Fibroblast of lung (primary cell): ENCODE results near the gene CASP5.

Experiments used
- EZH2 ChIP-seq: IDR thresholded peaks from 2 replicates; pipeline ENCODE4 v1.5.1; 2012; ENCODE audit warnings: low read length, control low read depth, mild to moderate bottlenecking; ENCODE audit errors: missing control alignments
- TF ChIP-seq, protein P1 (sequence below), 2 donors: IDR thresholded peaks in 1 of 2; conservative IDR thresholded peaks in 1 of 2; 1 replicate in 1 of 2; 2 replicates in 1 of 2; pipeline ENCODE4 v1.5.1; 2011 to 2012; ENCODE audit warnings: low read length in 2 of 2, control low read depth in 1 of 2, inconsistent platforms in 1 of 2, low read depth in 1 of 2, mild to moderate bottlenecking in 1 of 2

DNA sequence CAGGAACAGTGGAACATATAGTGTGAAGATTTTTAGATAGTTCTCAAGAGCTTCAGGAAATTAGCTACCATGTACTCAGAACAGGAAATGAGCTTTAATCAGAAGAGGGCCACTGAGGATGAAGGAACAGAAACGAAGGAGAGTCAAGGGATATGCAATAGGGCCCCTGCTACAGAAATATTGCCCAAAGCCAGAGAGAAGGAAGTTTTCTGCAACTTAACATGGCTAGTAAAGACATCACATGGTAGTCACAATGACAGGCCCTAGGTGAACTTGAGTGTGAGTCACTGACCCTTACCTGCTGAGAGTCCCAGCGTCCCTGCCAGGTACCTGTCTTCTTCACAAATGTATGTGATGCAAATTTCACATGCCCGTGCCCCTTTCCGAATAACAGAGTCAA, 47.3 kb upstream of the CASP5 start:
- TF ChIP-seq EZH2, result no peak
- TF ChIP-seq, protein P1, sequence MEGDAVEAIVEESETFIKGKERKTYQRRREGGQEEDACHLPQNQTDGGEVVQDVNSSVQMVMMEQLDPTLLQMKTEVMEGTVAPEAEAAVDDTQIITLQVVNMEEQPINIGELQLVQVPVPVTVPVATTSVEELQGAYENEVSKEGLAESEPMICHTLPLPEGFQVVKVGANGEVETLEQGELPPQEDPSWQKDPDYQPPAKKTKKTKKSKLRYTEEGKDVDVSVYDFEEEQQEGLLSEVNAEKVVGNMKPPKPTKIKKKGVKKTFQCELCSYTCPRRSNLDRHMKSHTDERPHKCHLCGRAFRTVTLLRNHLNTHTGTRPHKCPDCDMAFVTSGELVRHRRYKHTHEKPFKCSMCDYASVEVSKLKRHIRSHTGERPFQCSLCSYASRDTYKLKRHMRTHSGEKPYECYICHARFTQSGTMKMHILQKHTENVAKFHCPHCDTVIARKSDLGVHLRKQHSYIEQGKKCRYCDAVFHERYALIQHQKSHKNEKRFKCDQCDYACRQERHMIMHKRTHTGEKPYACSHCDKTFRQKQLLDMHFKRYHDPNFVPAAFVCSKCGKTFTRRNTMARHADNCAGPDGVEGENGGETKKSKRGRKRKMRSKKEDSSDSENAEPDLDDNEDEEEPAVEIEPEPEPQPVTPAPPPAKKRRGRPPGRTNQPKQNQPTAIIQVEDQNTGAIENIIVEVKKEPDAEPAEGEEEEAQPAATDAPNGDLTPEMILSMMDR (conservative IDR thresholded peaks at IDR 0.05 in 1 of 2, IDR thresholded peaks at IDR 0.05 in 1 of 2; ENCODE audit: low read depth in 1 of 2, low read length in 2 of 2), result no peak
